Measurements from ENCODE around the gene DGCR2.
A peak's percentile ranks its signal among the peaks of the same experiment; 100 is the strongest.
"Not testable (repeated sequence)": the region's sequence is repeated elsewhere in the genome, so short reads cannot be mapped to it uniquely, and the experiment has no call there.

Gene DGCR2

DNA sequence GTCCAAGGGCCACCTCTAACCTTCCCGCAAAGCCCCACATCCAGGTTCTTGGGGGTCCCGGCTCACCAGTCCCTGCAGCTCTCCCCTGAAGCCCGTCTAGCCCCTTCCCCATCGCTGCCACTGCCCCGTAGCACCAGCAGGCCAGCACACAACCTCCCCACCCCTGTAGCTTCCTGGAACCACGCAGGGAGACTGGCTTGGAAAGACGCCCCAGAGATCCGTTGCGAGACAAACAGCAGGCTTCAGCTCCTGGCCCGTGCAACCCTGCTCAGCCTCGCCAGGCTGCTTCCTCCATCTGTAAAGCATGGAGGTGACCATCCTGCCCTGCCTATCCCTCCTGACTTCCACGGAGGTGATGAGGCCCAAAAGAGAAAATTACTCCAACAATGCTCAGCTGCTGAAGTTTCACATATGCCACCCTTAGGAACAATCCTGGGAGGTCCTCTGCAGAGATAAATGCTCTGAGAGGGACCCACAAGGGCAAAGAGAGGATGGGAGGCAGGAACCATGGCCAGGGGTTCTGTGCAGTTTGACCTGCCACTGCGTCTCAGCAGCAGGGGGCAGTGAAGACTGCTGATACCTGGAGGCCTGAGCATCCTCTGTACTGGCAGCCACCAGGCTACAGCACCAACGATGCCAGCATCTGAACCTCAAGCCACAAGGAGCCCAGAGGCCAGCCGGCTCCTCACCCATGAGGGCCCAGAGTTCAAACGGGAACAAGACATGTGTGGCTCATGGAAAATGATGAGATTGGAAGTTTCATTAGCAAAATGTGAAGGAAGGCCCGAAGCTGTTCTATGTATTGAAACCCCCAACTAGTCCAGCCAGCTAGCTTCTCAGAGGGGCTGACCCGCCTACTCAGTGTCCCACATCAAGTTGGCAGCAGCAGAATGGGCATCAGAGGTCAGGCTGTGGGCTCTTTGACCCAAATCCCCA lies 16.1 kb downstream of the DGCR2 start:
- DNase-seq = peak; percentile 72

GRCh38 chr22:19105456-19105855 lies 16.8 kb downstream of the DGCR2 start:
- DNase-seq = no peak

DNA sequence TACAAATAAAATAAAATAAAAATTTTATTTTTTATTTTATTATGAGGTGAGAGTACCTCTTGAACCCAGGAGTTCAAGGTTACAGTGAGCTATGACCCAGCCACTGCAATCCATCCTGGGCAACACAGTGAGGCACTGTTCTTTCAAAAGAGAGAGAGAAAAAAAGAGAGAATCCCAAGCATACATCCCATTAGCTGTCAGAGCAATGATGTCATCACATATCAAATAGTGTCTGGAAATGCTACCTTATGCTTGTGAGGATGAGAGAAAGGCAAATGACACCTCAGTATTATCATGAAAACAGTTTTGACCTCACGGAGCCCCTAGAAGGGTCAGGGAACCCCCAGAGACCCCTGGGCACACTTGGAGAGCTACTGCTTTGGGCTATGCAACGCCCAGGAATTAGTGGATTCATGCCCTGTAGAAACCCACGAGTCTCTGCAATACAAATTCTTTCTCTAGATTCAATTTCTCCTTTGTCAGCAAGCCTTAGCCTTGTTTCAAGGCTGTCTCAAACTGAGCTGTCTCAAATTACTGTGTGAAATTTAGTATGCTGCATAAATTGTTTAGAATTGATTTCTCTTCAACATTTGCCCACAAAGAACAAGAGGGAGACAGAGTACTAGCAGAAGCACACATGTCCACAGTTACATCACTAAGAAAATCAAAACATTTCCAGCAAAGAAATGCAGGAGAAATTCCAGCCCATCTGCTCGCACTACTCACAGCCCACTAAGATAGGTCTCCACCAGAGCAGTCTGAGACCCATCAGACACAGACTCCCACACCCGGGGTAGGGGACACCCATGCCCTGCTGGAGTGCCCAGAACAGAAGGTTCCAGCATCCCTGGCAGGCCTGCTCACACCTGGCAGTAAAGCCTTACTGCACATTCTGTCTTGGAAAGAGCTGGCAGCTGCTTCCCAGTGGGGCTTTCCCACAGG lies 18.1 kb downstream of the DGCR2 start:
- DNase-seq = no peak

DNA sequence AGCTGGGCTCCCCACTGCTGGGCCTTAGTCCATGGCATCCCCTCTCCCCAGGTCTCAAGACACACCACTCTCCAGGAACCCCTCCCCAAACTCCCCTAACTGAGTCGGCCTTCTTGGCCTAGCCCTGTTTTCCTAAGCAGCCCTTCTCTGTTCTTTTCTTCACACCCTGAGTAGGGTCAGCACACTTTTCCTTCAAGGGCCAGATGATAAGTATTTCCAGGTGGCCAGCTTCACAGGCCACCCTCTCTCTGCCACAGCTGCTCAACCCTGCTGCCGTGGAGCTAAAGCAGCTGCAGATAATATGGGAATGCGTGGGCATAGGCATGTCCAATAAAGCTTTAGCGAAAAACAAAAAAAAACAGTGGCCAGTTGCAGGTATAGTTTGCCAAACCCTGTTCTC lies 24.1 kb downstream of the DGCR2 start:
- DNase-seq = no peak

- no peak for DNase-seq
Observed at GRCh38 chr22:19097518-19097917, 24.7 kb downstream of the DGCR2 start.

DNA sequence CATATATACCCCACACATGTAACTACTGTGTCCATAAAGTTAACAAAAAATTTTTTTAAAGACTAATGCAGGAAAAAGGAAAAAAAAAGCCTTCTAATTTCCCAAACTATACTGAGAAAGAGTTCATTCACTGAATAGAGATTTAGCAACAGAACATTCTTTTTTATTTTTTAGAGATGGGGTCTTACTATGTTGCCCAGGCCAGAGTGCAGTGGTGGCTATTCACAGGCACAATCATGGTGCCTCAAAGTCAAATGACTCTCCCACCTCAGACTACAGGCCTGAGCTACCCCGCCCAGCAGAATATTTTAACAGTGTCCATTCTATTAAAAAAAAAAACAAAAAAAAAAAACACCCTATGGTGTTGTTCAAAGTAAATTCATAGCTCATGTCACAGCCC lies 25.7 kb downstream of the DGCR2 start:
- DNase-seq = no peak

GRCh38 chr22:19094393-19094997 lies 27.7 kb downstream of the DGCR2 start:
- DNase-seq = no peak

- DNase-seq = no peak
Observed at GRCh38 chr22:19092725-19093124, 29.5 kb downstream of the DGCR2 start.

DNA sequence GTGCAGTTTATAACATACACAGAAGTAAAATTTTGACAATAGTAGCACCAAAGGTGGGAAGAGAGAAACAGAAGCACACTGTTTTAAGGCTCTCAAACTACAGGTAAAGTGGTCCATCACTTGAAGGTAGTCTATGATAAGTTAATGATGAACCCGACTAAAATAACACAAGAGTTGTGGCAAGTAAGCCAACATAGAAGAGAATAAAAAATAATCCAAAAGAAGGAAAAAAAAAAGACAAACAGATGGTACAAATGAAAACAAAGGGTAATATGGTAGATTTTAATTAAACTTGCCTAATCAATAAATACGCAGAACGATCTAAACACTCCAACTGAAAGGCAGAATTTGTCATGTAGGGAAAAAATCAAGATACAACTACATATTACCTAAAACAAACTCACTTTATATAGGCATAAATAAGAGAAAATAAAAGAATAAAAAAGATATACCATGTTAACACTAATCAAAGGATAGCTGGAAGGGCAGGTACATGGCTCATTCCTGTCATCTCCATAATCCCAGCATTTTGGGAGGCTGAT lies 31.6 kb downstream of the DGCR2 start:
- DNase-seq = no peak

- DNase-seq = no peak
Observed at GRCh38 chr22:19090183-19090582, 32.0 kb downstream of the DGCR2 start.

DNA sequence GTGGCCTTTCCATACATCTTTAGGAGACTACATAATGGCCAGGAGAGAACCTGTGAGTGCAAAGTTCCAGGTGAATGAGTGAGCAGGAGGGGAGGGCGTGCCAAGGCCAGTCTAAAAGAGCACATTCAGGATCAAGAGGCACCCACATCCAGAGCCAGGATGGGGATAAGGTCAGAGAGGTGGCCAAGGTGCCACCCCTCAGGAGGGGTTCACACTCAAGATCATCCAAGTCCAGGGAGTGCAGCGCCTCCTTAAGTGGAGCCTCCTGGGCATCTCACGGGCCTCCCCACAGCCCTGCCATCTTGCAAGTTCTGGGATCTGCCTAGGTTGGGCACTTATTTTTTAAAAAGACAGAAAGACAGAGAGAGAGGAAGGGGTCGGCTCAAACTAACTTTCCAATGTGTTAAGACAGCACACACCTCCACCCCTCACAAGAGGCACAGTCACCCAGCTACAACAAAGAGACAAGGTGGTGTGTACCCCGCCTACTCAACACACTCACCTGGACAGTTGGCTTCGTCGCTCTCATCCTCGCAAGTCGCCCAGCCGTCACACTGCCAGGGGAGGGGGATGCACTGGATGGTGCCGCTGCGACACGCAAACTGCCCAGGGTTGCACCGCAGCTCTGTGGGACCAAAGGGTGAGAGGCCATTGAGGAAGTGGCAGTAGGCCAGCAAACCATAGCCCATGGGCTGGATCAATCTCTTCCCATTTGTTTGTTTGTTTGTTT lies 33.2 kb downstream of the DGCR2 start:
- no peak for DNase-seq

DNA sequence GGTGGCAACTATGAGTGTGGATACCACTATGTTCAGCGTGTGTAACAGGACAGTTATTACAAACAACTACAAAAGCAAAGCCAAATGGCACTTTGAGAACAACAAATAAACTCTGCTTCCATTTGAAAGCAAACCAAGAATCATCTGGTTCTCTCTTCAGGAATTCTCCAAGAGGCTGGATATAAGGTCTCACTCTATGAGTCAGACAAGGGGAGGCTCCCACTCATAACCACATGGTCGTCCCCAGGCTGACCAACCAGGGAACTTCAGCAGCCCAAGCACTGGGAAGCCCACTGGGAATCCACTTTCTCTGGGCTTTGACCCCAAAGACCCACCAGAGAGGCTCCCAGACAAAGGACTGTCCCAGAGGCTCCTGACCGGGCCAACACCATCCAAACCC lies 35.3 kb downstream of the DGCR2 start:
- DNase-seq = no peak

DNA sequence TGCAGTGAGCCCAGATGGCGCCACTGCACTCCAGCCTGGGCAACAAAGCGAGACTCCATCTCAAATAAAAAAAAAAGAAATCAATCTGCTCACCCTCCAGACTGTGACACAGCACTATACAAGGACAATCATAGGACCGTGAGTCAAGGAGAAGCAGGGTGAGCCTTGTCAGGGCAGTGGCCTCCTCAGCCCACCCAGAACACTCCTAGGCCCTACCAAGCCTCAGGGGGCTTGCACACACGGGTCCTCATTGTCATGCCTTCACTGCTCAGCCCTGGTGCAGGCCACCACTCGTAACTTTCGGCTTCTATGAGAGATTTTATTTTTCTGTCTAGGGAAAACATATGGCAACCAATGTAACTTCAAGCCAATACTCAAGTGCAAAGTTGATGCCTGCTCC lies 35.8 kb downstream of the DGCR2 start:
- peak; percentile 24 for DNase-seq

GRCh38 chr22:19085233-19085718 lies 36.9 kb downstream of the DGCR2 start:
- peak; percentile 65 for DNase-seq

DNA sequence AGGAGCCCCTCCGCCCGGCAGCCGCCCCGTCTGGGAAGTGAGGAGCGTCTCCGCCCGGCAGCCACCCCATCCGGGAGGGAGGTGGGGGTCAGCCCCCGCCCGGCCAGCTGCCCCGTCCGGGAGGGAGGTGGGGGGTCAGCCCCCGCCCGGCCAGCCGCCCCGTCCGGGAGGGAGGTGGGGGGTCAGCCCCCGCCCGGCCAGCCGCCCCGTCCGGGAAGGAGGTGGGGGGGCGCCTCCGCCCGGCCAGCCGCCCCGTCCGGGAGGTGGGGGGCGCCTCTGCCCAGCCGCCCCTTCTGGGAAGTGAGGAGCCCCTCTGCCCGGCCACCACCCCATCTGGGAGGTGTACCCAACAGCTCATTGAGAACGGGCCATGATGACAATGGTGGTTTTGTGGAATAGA lies 37.6 kb downstream of the DGCR2 start:
- not testable (repeated sequence) for DNase-seq

DNA sequence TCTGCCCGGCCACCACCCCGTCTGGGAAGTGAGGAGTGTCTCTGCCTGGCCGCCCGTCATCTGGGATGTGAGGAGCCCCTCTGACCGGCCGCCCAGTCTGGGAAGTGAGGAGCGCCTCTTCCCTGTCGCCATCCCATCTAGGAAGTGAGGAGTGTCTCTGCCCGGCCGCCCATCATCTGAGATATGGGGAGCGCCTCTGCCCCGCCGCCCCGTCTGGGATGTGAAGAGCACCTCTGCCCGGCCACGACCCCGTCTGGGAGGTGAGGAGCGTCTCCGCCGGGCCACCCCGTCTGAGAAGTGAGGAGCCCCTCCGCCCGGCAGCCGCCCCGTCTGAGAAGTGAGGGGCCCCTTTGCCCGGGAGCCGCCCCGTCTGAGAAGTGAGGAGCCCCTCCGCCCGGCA lies 38.1 kb downstream of the DGCR2 start:
- not testable (repeated sequence) for DNase-seq

DNA sequence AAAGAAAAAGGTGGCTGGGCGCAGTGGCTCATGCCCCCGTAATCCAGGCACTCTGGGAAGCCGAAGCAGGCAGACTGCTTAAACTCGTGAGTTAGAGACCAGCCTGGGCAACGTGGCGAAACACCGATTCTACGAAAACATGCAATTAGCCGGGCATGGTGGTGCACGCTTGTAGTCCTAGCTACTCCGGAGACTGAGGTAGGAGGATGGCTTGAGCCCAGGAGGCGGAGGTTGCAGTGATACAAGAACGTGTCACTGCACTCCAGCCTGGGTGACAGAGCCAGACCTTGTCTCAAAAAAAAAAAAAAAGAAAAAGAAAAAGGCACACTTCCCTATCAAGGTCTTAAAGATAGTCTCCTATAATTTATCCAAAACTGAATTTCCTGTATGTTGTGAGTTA lies 39.4 kb downstream of the DGCR2 start:
- no peak for DNase-seq

DNA sequence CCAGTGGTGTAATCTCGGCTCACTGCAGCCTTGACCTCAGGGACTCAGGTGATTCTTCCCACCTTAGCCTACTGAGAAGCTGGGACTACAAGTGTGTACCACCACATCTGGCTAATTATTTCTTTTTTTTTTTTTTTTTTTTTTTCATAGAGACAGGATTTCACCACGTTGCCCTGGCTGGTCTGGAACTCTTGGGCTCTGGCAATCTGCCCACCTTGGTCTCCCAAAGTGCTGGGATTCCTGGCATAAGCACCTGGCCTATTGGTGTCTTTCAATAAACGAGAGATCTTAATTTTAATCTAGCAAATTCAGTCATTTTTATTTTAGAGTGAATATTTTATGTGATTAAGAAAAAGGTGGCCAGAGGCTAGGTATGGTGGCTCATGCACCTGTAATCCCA lies 40.1 kb downstream of the DGCR2 start:
- no peak for DNase-seq

DNA sequence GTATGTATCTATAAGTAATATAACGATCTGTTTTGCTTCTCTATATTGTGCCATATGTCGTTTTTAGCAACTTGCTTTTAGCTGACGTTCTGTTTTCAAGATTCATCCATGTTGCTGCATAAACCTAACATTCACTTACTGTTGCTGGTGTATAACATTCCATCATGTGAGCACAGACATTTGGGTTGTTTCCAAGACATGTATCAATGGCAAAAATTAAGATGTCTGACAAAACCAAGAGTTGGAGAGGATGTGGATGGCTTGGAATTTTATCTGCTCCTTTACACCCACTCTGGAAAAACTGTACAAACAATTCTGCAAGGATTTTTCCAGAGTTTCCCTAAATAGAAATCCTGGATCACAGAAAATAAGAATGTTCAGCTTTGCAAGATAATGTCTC lies 40.9 kb downstream of the DGCR2 start:
- no peak for DNase-seq

DNA sequence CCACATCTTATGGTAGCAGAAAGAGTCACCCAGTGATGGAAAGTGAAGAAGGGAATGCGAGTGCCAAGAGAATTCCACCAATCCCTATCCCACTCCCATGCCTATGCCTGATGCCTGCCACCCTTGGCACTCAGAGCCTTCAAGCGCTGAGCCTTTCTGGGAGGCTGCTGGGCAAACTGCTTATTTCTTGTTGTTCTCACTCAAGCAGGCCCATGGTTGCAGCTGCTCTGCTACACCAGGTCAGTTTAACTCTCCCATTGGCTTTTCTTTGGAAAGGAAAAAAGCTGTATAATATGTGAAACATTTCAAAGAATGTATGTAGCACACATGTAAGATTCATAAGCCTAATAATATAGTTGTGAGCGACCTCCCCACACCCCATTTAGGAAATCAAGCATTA lies 41.4 kb downstream of the DGCR2 start:
- DNase-seq = no peak

DNA sequence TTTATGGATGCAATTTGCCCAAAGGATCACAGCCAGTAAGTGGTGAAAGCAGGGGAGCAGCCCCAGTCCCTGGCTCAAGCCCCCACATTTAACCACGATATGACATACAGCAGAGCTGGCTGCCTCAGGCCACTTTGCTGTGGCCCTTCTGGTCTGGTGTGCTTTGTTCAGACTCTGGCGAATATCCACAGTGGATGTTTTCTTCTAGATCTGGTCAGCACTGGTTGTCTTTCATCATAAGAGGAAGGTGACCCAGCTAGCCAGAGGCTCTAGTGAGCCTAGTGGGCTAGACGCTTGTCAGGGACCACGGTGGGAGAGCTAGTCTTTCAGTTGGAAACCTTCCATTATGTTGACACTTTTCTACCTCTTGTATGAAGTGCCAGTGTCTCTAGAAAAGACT lies 42.5 kb downstream of the DGCR2 start:
- DNase-seq = no peak

GRCh38 chr22:19075404-19075803 lies 46.8 kb downstream of the DGCR2 start:
- DNase-seq = no peak
